ENCODE data around the gene CRYBG3. TPM values are rescaled to one million over a fixed set of nuclear protein-coding genes. Genes with fewer than 3 reads are reported as not detected.
A peak's percentile ranks its signal among the peaks of the same experiment; 100 is the strongest.

Gene CRYBG3
- total RNA-seq, 1 donor = 22.9 TPM

- H3K4me3 ChIP-seq (ENCODE audit: low read depth, low read length) = no peak overlapping the region
- DNase-seq (ENCODE audit: low read depth) = peak; percentile 31
- TF ChIP-seq CTCF (IDR thresholded peaks at IDR 0.05; ENCODE audit: insufficient read depth, low read depth, low read length) = no peak
These were observed 160.1 kb downstream of the CRYBG3 start for GRCh38 chr3:97981886-97982285.

GRCh38 chr3:97983933-97984491 lies 162.2 kb downstream of the CRYBG3 start:
- no peak overlapping the region for H3K4me3 ChIP-seq (ENCODE audit: low read depth, low read length)
- no peak for TF ChIP-seq CTCF (IDR thresholded peaks at IDR 0.05; ENCODE audit: insufficient read depth, low read depth, low read length)
- no peak for DNase-seq (ENCODE audit: low read depth)

- no peak overlapping the region for H3K4me3 ChIP-seq (ENCODE audit: low read depth, low read length)
- no peak for DNase-seq (ENCODE audit: low read depth)
- TF ChIP-seq CTCF (IDR thresholded peaks at IDR 0.05; ENCODE audit: insufficient read depth, low read depth, low read length) = no peak
These were observed 165.5 kb downstream of the CRYBG3 start for GRCh38 chr3:97987306-97987705.

GRCh38 chr3:97988784-97989568 lies 167.2 kb downstream of the CRYBG3 start:
- TF ChIP-seq CTCF (IDR thresholded peaks at IDR 0.05; ENCODE audit: insufficient read depth, low read depth, low read length) = no peak
- DNase-seq (ENCODE audit: low read depth) = no peak
- H3K4me3 ChIP-seq (ENCODE audit: low read depth, low read length) = no peak overlapping the region

- DNase-seq (ENCODE audit: low read depth) = no peak
- TF ChIP-seq CTCF (IDR thresholded peaks at IDR 0.05; ENCODE audit: insufficient read depth, low read depth, low read length) = no peak
- no peak overlapping the region for H3K4me3 ChIP-seq (ENCODE audit: low read depth, low read length)
These were observed 168.9 kb downstream of the CRYBG3 start for GRCh38 chr3:97990624-97991292.

GRCh38 chr3:97991293-97991682 lies 169.5 kb downstream of the CRYBG3 start:
- TF ChIP-seq CTCF (IDR thresholded peaks at IDR 0.05; ENCODE audit: insufficient read depth, low read depth, low read length) = no peak
- no peak overlapping the region for H3K4me3 ChIP-seq (ENCODE audit: low read depth, low read length)
- no peak for DNase-seq (ENCODE audit: low read depth)

All from fibroblast of villous mesenchyme (primary cell).